HG03378 (cell line): ENCODE results near the gene ACSBG1.
A peak's percentile ranks its signal among the peaks of the same experiment; 100 is the strongest.
"Not testable (repeated sequence)": the region's sequence is repeated elsewhere in the genome, so short reads cannot be mapped to it uniquely, and the experiment has no call there.

ENCODE experiments used
- ATAC-seq: cut with Tn5 transposase; IDR thresholded peaks from one replicate; pipeline ENCODE4 v1.9.1; 2021; ENCODE audit warnings: mild to moderate bottlenecking, moderate library complexity; ENCODE audit not compliant: unreplicated experiment

Gene ACSBG1

DNA sequence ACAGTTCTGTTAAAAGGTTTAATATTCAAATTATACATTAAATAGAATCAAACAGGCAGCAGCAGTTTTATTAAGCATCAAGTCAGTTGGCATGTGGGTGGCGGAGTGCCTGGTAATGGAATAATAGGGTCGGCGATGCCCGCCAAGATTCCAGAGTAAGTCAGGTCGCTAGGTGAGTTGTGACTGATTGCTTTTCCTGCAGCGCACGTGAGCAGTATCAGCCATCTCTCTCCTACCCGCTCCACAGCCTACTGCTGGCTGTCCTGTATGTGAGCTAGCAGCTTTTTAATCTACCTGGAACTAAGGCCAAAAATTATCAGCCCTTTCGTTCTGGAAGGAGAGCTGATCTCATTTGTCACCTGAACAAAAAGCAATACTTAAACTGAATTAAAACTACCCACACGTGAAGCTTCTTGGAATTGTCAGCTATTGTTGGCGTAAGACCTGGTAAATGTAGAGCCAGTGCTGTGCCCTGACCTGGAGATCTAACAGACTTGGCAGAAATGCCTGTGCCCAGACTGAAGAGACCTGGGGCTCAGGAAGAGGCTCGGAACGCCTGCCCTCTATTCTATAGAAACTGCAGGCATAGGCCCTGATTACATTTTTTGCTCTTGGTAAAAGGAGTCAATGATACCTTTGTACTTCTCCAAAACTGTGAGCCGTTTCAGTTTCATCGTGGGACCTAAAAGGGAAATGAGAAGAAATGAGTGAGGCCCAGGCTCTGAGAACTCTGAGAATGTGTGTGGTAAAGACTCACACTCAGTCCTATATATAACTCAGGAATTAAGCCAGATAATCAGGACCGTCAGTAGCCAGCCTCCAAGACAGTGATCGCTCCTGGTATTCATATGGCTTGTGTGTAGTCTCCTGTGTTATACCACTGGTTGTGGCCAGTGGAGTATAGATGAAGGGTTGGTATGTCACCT, 63.3 kb downstream of the ACSBG1 start:
- ATAC-seq, result peak; percentile 65

DNA sequence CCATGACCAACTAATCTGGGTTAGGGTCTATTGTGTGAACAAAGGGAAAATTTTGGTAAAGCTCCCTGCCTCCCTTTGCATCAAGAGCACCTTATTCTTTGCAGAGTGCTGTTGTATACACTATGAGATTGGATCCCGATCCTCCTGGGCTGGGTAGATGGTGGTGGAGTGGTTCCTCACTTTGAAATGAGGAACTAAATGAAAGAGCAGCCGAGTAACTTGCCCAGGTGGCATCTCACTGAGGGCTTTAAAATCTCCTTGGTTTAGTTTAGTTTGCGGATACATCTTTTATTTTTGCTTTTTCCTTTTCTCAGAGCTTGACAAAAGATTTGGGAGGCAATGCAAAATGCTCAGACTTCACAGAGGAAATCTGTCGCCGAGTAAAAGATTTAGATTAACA, 65.8 kb downstream of the ACSBG1 start:
- ATAC-seq, result no peak

DNA sequence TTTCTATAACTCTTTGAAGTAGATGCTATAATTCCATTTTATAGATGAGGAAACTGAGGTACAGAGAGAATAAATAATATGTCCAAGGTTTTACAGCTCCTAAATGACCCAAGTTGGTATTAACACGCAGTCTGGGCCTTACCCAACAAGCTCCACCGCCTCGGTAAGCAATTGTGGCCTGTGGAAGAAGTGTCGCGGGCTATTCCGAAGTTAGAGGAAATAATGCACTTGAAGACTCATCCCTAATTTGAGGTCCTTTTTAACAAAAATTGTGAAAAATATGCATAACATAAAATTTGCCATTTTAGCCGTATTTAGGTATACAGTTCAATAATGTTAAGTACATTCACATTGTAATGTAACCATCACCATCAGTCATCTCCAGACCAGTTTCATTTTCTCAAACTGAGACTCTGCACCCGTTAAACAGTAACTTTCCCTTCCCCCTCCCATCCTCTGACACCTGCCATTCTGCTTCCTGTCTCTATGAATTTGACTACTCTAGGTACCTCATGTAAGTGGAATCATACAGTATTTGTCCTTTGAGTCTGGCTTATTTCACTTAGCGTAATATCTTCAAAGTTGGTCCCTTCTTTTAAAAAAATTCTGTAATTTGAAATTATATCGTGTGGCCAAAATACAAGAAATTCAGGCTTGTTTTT, 67.0 kb downstream of the ACSBG1 start:
- ATAC-seq, result peak; percentile 73

DNA sequence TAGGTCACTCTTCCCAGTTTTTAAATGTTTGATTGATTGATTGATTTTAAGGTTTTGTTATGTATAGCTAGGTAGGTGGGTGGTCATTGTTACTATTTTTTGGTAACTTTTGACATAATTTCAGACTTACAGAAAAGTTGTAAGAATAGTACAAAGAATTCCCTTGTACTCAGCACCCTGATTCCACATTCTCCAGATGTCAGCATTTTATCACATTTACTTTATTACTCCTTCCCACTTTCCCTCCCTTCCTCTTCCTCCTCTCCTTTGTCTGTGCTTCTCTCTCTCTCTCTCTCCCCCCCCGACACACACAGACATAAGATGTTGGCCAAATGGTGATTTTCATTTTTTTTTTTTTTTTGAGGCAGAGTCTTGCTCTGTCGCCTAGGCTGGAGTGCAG, 70.4 kb downstream of the ACSBG1 start:
- no peak for ATAC-seq

DNA sequence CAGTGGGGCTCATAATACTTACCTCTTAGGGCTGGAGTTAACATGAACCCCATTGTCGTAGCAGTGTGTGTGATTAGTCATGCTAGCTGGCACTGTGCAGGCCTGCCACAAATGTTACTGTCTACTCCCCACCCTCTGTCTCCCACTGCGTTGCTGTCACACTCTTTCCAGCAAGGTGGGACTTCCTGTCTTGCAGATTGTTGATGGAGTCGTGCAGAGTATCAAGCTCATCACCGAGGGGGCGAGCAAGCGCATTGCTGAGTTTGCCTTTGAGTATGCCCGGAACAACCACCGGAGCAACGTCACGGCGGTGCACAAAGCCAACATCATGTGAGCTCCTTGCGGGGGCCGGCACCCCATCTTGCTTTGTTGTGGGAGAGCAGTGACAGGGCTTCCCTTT, 72.3 kb downstream of the ACSBG1 start:
- no peak for ATAC-seq

DNA sequence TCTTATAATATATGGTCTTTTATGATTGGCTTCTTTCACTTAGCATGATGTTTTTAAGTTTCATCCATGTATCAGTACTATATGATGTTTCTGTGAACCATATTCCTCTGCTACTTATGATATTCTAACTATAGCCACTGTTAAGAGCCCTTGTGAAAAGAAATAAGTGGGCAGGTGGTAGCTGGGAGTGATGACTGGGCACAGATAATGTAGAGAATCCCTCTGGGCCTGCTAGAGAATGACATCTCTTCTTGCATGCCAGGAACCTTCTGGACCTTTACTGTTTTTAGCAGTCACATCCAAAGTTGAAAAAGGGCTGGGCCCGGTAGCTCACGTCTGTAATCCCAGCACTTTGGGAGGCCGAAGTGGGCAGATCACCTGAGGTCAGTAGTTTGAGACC, 75.0 kb downstream of the ACSBG1 start:
- no peak for ATAC-seq

DNA sequence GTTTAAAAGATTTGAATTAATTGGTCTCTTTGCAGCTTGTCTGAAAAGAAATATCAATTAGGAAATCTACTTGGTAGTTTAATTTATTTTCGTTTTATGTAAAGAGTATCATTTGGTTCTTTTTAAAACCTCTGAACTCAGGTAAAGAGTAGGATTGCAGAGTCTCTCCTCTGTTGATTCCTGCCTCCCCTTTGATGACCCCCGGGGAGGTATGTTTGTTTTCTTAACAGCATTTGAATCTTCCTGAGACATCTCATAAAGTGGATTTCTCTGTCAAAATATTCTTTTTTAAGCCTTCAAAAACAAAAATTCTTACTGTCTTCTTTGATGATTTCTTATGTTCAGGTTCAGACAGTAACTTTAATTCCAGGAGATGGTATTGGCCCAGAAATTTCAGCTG, 77.2 kb downstream of the ACSBG1 start:
- no peak for ATAC-seq

DNA sequence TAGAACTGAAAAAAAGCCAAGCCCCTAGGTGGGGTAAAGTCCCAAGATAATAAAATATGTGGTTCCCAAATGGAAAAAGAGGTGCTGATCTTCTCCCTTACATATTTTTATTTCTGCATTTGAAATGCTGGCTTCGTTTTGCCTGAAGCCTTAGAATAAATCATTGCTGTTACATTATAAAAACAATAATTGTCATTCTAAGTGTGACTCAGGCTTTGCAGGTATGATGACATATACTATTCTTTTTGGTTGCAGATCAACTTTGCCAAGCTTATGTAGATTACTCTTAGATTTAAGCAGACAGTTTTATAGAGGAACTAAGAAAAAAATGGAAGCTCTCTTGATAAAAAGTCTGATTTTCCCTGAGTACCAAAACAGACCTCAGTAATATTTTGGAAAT, 77.7 kb downstream of the ACSBG1 start:
- no peak for ATAC-seq

DNA sequence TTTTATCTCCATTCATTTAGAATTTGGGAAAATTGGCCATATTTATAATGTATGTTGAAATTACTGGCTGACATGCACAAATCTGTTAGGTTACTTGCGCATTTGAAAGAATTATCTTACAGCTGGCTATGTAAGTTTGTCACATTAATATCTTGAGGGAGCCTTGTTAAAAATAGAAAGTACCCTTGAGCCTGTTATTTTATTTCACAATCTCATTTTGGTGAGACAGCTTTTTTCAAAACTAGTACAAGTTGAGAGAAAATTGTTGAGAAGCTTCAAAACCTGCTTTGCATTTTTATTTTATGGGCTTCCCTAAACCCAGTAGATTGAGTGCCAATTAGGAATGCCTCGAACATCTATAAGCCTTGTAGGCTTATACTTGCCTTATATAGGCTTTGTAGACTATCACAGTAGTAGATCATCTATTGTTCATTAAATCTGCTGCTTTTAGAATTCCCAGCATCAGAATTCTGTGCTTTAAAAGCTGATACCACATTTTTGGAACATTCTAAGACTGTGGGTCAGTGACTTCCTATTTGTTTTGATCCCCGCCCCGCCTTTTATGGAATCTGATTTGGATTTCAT, 78.9 kb downstream of the ACSBG1 start:
- no peak for ATAC-seq

DNA sequence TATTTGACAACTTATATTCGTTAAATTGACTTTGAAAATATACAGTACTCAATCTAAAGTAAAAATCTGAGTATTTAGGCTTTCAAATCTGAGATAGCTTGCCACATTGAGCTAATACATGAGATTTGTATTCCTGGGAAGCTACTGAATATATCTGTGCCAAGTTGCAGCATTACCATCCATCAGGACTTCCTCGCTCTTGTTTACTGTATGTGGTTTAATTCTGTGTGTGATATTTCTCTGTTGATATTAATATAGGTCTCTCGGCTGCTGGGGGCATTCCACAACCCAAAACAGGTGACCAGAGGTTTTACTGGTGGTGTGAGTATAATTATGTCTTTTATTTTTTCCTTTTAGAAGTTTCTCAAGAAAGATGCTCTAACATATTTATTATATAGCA, 79.4 kb downstream of the ACSBG1 start:
- no peak for ATAC-seq

DNA sequence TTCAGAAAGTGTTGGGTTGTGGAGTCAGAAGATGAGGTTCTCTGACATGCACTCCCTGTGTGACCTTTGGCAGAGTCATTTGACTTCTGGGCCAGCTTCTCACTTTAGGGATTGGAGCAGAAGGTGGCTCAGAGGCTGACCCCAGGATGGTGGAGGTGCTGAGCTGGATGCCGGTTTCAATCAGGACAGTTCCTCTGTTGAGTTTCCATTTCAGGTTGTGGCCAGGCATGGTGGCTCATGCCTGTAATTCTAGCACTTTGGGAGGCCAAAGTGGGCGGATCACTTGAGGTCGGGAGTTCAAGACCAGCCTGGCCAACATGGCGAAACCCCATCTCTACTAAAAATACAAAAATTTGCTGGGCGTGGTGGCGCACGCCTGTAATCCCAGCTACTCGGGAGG, 83.3 kb downstream of the ACSBG1 start:
- not testable (repeated sequence) for ATAC-seq

DNA sequence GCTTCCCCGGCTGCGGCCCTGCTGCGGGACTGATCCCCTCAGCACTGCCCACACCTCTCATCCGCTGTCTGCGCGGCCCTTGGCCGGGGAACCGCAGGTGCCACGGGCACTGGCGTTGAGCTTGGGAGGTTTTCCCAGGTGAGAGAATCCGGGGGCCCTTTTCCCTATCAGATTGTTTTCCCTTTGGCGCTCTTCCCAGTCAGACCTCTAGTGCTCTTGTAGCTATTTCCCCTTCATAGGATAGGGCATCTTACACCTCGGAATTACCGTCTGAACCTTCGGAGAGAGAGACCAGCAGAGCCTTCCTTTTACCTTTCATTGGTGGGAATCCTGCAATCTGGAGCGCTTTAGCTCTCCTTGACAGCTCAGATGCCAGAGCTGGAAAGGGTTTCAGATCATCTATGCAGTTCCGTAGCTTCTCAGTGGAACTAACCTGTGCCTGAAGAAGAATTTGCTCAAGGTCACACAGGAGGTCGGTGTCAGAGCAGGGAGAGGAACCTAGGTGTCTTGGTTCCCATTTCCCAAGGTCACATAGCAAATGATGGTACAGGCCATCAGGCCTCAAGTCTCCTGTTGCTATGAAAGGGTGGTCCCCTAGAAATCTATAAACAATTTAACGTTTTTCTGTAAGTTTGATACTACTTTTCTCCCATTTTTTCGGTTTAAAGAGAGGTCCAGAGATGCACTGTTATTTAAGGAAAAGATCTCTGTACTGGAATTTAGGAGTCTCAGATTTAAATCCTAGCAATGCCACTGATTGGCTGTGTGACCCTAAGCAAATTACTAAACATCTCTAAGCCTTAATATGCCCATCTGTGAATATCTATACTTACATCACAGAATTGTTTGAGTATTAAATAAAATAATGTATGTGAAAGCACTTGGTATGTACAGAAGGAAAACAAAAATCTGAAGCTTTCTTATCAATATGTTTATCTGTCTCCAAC, 84.3 kb downstream of the ACSBG1 start:
- ATAC-seq, result peak; percentile 14

DNA sequence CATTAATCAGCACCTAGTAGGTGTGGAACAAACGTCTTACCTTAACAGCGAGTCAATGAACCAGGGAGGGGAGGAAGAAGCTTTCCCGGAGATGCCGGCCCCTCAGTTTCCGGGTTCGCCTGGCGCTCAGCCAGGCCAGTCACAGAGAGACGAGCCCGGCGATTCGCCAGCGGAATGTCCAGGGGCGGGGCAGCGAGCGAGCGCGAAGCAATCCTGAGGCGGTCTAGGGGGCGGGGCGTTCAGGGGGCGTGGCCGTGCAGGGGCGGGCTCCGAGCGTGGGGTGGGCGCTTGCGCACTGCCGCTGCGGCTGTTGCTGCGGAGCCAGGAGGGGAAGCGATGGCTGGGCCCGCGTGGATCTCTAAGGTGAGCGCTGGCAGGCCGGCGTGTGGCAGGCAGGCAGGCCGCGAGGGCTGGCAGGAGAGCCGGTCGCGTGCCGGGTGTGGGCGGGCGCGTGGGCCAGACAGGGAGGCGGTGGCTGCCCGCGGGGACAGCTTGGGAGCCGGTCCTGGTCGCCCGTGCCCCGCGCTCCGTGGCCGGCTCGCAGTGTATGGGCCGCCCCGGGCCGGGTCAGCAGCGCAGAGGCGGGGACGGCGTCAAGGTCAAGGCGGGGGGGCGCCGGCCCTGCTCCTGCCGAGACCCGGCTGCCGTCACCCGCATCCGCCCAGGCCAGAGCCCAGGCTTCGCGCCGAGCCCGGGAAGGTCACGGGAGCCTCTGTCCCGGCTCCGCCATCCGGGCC, 85.1 kb downstream of the ACSBG1 start, which contains the start of gene IDH3A:
Gene IDH3A, plus strand, starts transcription at position 295 of the 737 bp plus-strand sequence. Its CDS starts 42 bp downstream, at position 337.
- peak; percentile 43 for ATAC-seq

DNA sequence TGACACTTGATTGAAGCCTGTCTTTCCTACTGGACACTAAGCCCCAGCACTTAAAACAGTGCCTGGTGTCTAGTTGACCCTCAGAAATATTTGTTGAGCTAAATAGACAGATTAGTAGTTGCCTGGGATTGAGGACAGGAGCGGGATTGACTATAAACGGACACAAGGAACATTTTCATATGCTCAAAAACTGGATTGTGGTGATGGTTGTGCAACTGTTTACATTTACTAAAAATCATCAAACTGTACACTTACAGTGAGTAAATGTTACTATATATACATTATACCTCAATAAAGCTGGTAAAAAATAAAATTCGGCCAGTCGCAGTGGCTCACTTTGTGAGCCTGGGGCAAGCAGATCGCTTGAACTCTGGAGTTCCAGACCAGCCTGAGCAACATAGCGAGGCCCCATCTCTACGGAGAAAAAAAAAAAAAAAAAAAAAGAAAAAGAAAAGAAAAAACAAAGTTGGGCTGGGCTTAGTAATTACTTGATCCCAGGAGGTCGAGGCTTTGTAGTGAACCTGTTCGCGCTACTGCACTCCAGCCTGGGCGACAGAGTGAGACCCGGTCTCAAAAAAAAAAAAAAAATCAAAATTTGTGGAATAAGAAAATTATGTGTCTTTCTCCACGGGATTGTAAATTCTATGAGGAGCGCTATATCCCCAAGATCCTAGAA, 85.8 kb downstream of the ACSBG1 start:
- peak; percentile 4 for ATAC-seq

DNA sequence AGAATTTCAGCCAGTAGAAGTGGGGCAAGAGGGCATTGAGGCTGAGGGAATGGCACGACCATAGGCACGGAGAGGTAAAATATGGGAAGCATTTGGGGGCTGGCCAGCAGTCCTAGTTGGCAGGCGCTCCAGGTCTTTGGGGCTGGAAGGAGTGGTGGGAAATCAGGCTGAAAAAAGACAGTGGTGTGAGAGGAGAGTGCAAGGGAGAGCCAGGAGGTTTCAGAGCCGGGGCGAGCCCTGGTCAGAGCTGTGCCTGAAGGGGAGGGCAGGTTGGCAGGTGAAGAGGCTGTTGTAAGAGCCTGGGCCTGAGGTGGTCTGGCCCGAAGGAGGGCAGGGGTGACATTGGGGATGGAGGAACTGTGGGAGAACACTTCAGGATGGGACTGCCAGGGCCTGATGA, 86.8 kb downstream of the ACSBG1 start:
- no peak for ATAC-seq

DNA sequence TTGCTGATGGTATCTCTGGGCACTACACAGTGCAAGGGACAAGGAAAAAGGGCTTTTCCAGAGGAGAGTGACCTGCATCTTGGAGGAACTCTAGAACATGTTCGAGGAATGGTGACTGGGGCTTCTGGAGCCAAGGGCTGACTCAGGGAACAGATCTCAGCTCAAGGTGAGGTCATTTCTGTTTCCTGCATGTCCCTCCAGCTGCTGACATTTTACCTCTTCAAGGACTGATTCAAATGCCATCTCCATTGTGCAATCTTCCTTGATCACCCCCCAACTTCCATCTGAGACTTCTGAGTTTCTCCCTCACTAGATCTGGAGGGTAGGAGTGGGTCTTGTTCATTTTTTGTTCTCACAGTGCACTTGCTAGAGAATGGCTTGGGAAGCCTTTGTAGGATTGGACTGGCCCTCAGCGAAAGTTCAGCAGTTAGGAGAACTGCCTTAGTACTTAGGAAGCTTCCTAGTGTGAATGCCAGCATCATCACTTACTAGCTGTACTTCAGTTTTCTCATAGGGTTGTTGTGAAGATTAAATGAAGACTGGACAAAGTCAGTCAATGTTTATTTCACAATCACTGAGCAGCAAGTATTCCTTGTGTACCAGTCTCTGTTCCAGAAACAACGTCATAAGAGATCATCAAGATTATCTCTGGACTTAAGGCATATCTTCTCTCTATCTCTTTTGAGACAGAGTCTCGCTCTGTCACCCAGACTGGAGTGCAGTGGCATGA, 87.8 kb downstream of the ACSBG1 start:
- no peak for ATAC-seq

DNA sequence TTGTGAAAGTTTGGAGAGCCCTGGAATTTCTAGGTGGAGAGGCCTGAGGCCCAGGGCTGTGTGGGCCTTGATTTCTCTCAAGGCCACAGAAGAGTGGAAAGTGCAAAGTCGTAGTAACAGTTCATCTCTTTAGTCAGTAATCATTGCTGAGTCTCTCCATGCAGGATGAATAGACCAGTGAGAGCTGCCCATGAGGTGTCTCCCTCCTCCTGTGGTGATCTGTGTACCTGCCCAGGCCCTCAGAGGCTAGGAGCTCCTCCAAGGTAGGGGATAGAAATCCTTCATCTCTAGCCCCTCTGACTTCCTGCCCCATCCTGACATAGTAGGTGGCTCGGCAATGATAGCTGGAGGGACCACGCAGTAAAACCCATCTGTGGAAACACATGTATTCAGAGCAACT, 92.0 kb downstream of the ACSBG1 start:
- no peak for ATAC-seq

DNA sequence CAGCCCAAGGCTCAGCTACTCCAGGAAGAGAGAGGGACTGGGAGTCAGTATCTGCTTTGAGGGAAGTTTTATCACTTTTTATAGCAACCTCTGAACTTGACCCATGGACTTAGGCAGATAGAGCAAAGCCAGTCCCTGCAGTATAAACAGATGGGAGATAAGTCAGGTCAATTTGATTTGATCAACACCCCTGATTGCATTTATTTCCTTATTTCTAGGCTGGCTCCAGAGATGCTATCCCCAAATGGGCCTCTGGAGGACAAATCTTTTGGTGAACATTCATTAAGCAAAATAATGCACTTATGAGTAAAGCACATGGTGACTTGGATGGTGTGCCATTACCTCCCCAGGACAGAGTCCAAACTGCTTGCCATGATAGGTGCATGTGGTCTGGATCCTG, 94.1 kb downstream of the ACSBG1 start:
- no peak for ATAC-seq

DNA sequence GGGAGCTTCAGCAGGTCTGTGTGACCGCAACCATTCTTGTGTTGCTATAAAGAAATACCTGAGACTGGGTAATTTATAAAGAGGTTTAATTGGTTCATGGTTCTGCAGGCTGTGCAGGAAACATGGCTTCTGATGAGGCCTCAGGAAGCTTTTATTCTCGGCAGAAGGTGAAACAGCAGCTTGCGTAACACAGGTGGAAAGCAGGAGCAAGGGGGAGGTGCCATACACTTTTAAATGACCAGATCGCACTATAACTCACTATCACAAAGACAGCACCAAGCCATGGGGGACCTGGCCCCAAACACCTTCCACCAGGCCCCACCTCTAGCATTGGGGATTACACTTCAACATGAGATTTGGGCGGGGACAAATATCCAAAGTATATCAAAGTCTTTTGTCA, 94.8 kb downstream of the ACSBG1 start:
- ATAC-seq, result no peak
